Ovary (tissue), 10 donors: Measurements from ENCODE around the gene C4orf33. TPM values are rescaled to one million over a fixed set of nuclear protein-coding genes. Genes with fewer than 3 reads are reported as not detected.

ENCODE experiments used
- DNase-seq, 5 donors: peaks; one replicate each; pipeline ENCODE4 v3.0.0-alpha.2; 2019 to 2020
- H3K27ac ChIP-seq, 2 donors: fragments of 200-600 bp; one replicate each; pipeline versions ENCODE4 v1.5.1 to v1.8.0; 2019 to 2022
- H3K27me3 ChIP-seq: fragments of 200-600 bp; one replicate; pipeline ENCODE4 v1.8.0; 2022
- H3K36me3 ChIP-seq: fragments of 200-600 bp; sonication (generic); one replicate; pipeline ENCODE4 v1.5.1; 2019
- H3K4me1 ChIP-seq: one replicate; pipeline ENCODE4 v1.8.1; 2013; ENCODE audit warnings: mild to moderate bottlenecking, moderate library complexity; ENCODE audit not compliant: insufficient read depth
- H3K4me3 ChIP-seq: fragments of 200-600 bp; sonication (generic); one replicate; pipeline ENCODE4 v1.5.1; 2017
- H3K9me3 ChIP-seq, 2 donors: fragments of 200-600 bp in 1 of 2; sonication (generic) in 1 of 2; one replicate each; pipeline versions ENCODE4 v1.5.1 to v1.8.1; 2013 to 2019; ENCODE audit warnings: mild to moderate bottlenecking in 1 of 2, moderate library complexity in 1 of 2
- EP300 ChIP-seq: sonication (generic); formaldehyde crosslinking; IDR thresholded peaks from one replicate; pipeline ENCODE4 v1.6.1; 2017; ENCODE audit warnings: antibody characterized with exemption
- POLR2A ChIP-seq: fragments of 450-650 bp; IDR thresholded peaks from one replicate; pipeline ENCODE4 v1.6.1; 2017; ENCODE audit warnings: antibody characterized with exemption, mild to moderate bottlenecking, moderate library complexity
- WGBS, 3 donors: extraction: QIAGEN DNeasy Blood & Tissue Kit in 1 of 3; methylation state at CpG; one replicate each; pipeline versions ENCODE4 v1.1.5 to v1.1.7; 2013 to 2017; 5-methylcytosine and 5-hydroxymethylcytosine counted together
- intact Hi-C, 4 donors: fragments of 100-400 bp; cut with DNase I; formaldehyde crosslinking; loops; one replicate each; pipeline versions ENCODE4 v1.11.0 to v1.15.1; 2022 to 2023
- long read RNA-seq, 3 donors: library from polyadenylated mRNA in 2 of 3; unstranded in 2 of 3; transcript quantifications; one replicate each; pipeline ENCODE4 v2.0.0 and lab custom pipeline, GENCODE V29; 2021 to 2026
- polyA plus RNA-seq, 2 donors: library from polyadenylated mRNA; stranded (reverse); fragments of 200-250 nt in 1 of 2; fragments of 350-450 nt in 1 of 2; fragmentation: Illumina TruSeq in 1 of 2; extraction: RNeasy Lipid Tissue Mini Kit (QIAGEN cat#74804) in 1 of 2; gene quantifications; one replicate each; pipeline ENCODE4 v1.2.3, GENCODE V29; 2013 to 2014
- total RNA-seq, 7 donors: library from RNA; depleted of rRNA in 2 of 7; stranded (reverse); fragments of >200 nt in 2 of 7; fragmentation: NEBNext Ultra II Directional in 3 of 7; extraction: Animal tissue kit (Norgen Biotek cat#: 25700) in 3 of 7; gene quantifications; one replicate each; pipeline versions ENCODE4 v1.1.0 to v1.2.4, GENCODE V29; 2016 to 2023
- TF ChIP-seq, protein P1 (sequence below), 3 donors: fragments of 450-650 bp in 2 of 3; fragments of 200-600 bp in 1 of 3; IDR thresholded peaks; one replicate each; pipeline versions ENCODE4 v1.5.1 to v1.8.0; 2016 to 2022; ENCODE audit warnings: antibody characterized with exemption in 3 of 3, mild to moderate bottlenecking in 1 of 3
- donor health status: DM: no; HTN: no; CAD: no; lungs with moderate emphysema.
- donor health status: DM: no; HTN: no; CAD: no.
- donor health status: Bipolar disorder and iron deficiency.
- donor health status: DM: yes; HTN: yes; CAD: no.
- donor health status: DM: no; HTN: no; CAD: no.
- donor health status: DM: yes; HTN: yes; CAD: no.

C4orf33 gene, protein sequence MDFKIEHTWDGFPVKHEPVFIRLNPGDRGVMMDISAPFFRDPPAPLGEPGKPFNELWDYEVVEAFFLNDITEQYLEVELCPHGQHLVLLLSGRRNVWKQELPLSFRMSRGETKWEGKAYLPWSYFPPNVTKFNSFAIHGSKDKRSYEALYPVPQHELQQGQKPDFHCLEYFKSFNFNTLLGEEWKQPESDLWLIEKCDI
- total RNA-seq (10 to 100 TPM in 4 of 7 donors, 1 to 10 TPM in 3; 4.9 to 22.7 (median 10.0) TPM), polyA plus RNA-seq (1 to 10 TPM; 3.7 to 9.7 TPM)
- long read RNA-seq, donor 1, full-length matches to known transcripts: 3 of 6 reads
- long read RNA-seq, donor 1, partial matches to known transcripts: 0 of 6 reads
- long read RNA-seq, donor 1, other reads (novel, unspliced or antisense): 3 of 6 reads
- long read RNA-seq, donor 2, full-length matches to known transcripts: 4 of 4 reads
- long read RNA-seq, donor 2, partial matches to known transcripts: 0 of 4 reads
- long read RNA-seq, donor 2, other reads (novel, unspliced or antisense): 0 of 4 reads
- long read RNA-seq, donor 3, full-length matches to known transcripts: 5 of 10 reads
- long read RNA-seq, donor 3, partial matches to known transcripts: 0 of 10 reads
- long read RNA-seq, donor 3, other reads (novel, unspliced or antisense): 5 of 10 reads

DNA sequence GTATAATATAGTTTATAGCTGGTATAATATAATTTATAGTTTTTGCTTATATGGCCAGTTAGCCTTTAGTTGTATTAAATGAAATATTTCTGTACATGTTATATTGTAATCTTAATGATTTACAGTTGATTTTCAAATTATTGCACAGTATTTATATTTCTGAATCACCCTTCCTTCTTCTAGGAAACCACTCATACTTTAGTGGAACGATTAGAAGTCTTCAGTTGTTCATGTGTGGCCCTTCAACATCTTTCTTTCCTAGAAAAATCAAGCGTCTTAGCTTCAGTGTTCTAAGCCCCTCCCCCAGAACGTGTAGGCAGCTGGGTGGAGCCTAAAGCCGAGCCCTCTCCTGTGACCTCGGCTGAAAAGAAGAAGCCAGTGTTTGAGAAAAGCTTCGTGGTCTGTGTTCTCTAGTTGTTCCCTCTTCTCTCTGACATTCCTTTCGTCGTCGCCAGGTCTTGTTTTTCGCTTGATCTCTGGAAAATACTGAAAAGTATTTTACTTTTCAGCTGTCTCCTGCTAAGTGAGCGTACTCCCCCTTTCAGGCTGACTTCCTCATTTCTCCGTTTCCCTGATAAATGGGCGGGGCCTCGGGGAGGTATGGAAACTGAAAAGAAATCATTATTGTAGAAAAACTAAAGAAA, at the start of gene C4orf33:
TSS of gene C4orf33 (plus strand) at position 342 of the 644 bp plus-strand sequence. CDS start 6,459 bp downstream, outside the sequence.
- 3 to 7% (median 3%) methylated on average over 14 of the region's 14 CpGs for WGBS, 3 donors
- H3K36me3 ChIP-seq: no peaks in the 10 kb centered on the region

DNA sequence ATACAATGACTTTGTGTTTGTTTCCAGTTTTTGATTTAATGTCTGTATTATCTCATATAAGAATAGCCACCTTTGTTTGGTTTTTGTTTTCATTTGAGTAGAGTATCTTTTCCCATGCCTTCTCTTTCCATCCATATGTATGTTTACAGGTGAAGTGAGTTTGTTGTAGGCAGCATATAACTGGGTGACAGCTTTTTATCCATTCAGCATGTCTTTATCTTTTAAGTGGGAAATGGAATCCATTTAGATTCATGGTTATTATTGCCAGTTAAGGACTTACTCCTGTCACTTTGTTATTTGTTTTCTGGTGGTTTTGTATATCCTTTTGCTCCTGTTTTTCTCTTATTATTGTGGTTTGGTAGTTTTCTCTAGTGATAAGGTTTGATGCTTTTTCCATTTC, 36.9 kb upstream of the C4orf33 start:
- TF ChIP-seq EP300 (no peak), POLR2A (no peak)
- TF ChIP-seq, protein P1, sequence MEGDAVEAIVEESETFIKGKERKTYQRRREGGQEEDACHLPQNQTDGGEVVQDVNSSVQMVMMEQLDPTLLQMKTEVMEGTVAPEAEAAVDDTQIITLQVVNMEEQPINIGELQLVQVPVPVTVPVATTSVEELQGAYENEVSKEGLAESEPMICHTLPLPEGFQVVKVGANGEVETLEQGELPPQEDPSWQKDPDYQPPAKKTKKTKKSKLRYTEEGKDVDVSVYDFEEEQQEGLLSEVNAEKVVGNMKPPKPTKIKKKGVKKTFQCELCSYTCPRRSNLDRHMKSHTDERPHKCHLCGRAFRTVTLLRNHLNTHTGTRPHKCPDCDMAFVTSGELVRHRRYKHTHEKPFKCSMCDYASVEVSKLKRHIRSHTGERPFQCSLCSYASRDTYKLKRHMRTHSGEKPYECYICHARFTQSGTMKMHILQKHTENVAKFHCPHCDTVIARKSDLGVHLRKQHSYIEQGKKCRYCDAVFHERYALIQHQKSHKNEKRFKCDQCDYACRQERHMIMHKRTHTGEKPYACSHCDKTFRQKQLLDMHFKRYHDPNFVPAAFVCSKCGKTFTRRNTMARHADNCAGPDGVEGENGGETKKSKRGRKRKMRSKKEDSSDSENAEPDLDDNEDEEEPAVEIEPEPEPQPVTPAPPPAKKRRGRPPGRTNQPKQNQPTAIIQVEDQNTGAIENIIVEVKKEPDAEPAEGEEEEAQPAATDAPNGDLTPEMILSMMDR (IDR thresholded peaks at IDR 0.05): no peak
- H3K4me1 ChIP-seq: no peaks in the 10 kb centered on the region
- no peak overlapping the region for H3K4me3 ChIP-seq
- intact Hi-C loops: no loop called here
- peaks cover 2 to 19% of the 10 kb centered on the region in 2 donors for H3K9me3 ChIP-seq
- H3K36me3 ChIP-seq: no peaks in the 10 kb centered on the region
- DNase-seq: no peak
- H3K27ac ChIP-seq: no peak overlapping the region
- H3K27me3 ChIP-seq: no peaks in the 10 kb centered on the region

More for the DNA sequence above, at the start of gene C4orf33:
- DNase-seq: peak; percentile 53 to 70 (median 61)
- Histone ChIP-seq H3K4me1 (no peaks in the 10 kb centered on the region), H3K9me3 (no peaks in the 10 kb centered on the region), H3K4me3 (peak within 1 kb of the TSS; percentile 37), H3K27me3 (no peaks in the 10 kb centered on the region), H3K27ac (peak within 1 kb of the TSS in 1 of 2 donors; percentile 50)
- intact Hi-C loops: no loop called here
- TF ChIP-seq, protein P1 (IDR thresholded peaks at IDR 0.05): no peak
- TF ChIP-seq POLR2A: no peak
- no peak for TF ChIP-seq EP300

DNA sequence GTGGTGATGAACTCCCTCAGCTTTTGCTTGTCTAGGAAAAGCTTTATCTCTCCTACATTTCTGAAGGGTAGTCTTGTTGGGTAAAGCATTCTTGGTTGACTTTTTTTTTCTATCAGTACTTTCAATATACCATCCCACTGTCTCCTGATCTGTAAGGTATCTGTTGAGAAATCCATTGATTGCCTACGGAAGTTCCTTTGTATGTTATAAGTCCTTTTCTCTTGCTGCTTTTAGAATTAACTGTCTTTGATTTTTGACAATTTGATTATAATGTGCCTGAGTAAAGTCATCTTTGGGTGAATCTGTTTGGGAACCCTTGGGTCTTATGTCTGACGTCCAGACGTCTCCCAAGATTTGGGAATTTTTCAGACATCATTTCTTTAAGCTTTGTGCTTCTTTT, 33.4 kb upstream of the C4orf33 start:
- Histone ChIP-seq H3K9me3 (peaks cover 0 to 15% of the 10 kb centered on the region in 2 donors), H3K4me1 (no peaks in the 10 kb centered on the region), H3K36me3 (no peaks in the 10 kb centered on the region), H3K27me3 (no peaks in the 10 kb centered on the region), H3K4me3 (no peak overlapping the region), H3K27ac (no peak overlapping the region)
- TF ChIP-seq, protein P1 (IDR thresholded peaks at IDR 0.05): no peak
- TF ChIP-seq EP300 (no peak), POLR2A (no peak)
- 97 to 99% (median 98%) methylated on average over 3 of the region's 3 CpGs for WGBS, 3 donors
- no peak for DNase-seq
- intact Hi-C loops: no loop called here

DNA sequence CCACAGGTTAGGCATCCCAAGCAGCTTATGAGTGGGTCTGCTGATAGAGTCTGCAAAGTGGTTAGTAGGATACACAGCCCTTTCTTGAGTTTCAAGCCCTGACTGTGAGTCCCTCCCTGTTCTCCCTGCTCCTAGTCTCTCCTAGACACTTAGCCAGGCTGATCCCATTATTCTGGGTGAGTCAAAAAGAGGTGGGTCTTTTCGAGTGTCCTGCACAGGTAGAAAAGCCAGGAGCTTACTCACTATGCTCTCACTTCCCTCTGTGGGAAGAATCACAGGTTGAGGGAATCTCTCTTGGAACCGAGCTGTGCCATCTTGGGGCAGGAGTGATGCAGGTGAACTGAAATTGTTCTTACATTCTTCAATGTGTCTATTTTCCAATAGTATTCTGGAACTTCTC, 32.3 kb upstream of the C4orf33 start:
- peaks cover 0 to 15% of the 10 kb centered on the region in 2 donors for H3K9me3 ChIP-seq
- TF ChIP-seq, protein P1 (IDR thresholded peaks at IDR 0.05): no peak
- TF ChIP-seq EP300 (no peak), POLR2A (no peak)
- intact Hi-C loops: no loop called here
- H3K4me1 ChIP-seq: no peaks in the 10 kb centered on the region
- no peak overlapping the region for H3K4me3 ChIP-seq
- H3K27ac ChIP-seq: no peak overlapping the region
- DNase-seq: no peak
- H3K36me3 ChIP-seq: no peaks in the 10 kb centered on the region
- 90 to 98% (median 95%) methylated on average over 2 of the region's 2 CpGs for WGBS, 3 donors
- H3K27me3 ChIP-seq: no peaks in the 10 kb centered on the region
